ENCODE data around the gene ARPC1B.
"Not testable (repeated sequence)": the region's sequence is repeated elsewhere in the genome, so short reads cannot be mapped to it uniquely, and the experiment has no call there.

The ARPC1B gene

DNA sequence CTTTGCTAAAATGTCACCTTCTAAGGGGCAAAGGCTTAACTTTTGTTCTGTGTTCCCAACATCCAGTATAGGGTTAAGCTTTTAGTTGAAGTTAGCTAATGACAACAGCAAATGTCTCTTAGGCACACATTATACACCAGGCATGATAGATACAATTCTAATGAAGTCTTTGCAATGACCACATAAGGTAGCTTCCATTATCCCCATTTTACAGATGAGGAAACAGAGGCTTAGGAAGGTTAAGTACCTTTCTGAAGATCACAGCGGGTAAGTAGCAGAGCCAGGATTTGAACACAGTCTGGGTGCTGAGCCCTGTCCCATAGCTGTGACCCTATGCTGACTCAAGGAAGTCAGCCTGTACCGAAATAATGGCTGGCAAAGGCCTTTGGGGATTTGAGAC is 36.1 kb downstream of the ARPC1B start:
- no peaks in the 10 kb centered on the region for H3K27me3 ChIP-seq (ENCODE audit: insufficient read depth, low read length)
- H3K4me3 ChIP-seq (ENCODE audit: low read length): peak overlapping the region; percentile 80
- H2AFZ ChIP-seq (ENCODE audit: low read depth, low read length): no peak overlapping the region
- H3K4me1 ChIP-seq (ENCODE audit: insufficient read depth, low read length): peaks cover 26% of the 10 kb centered on the region
- peaks cover 5% of the 10 kb centered on the region for H3K9me3 ChIP-seq (ENCODE audit: low read length)
- H3K36me3 ChIP-seq (ENCODE audit: insufficient read depth, low read length): peaks cover 50% of the 10 kb centered on the region

DNA sequence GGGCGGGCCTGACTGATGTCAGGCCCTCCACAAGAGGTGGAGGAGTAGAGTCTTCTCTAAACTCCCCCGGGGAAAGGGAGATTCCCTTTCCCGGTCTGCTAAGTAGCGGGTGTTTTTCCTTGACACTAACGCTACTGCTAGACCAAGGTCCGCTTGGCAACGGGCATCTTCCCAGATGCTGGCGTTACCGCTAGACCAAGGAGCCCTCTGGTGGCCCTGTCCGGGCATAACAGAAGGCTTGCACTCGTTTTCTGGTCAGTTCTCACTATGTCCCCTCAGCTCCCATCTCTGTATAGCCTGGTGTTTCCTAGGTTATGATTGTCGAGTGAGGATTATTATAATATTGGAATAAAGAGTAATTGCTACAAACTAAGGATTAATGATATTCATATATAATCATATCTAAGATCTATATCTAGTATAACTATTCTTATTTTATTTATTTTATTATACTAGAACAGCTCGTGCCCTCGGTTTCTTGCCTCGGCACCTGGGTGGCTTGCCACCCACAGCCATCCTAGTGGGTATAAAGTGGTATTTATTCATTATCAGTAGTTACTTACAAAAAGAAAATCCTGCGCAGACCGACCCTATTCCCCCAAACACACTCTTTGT is 41.1 kb downstream of the ARPC1B start:
- H3K4me1 ChIP-seq (ENCODE audit: insufficient read depth, low read length); H3K4me3 ChIP-seq (ENCODE audit: low read length); H3K27me3 ChIP-seq (ENCODE audit: insufficient read depth, low read length); H2AFZ ChIP-seq (ENCODE audit: low read depth, low read length); H3K9me3 ChIP-seq (ENCODE audit: low read length): not testable (repeated sequence)
- peaks cover 84% of the 10 kb centered on the region for H3K36me3 ChIP-seq (ENCODE audit: insufficient read depth, low read length)

DNA sequence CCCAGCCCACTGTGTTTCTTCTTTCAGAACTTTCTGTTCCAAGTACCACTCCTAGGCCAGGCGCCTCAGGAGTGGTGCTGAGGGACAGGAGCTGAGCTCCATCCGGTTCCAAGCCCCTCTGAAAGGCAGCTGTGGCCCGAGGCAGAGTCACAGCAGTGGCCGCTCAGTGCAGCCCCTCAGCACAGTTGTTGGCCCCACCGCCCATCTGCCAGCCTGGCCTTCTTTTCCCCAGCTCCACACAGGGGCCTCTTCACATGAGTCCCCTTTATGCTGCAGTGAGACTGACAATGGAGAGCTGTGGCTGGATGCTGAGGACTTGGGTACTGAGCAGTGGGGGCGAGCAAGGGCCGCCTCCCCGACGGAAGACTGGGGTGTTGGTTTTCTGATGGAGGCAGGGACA is 43.7 kb downstream of the ARPC1B start:
- H3K4me3 ChIP-seq (ENCODE audit: low read length): no peak overlapping the region
- peaks cover 5% of the 10 kb centered on the region for H3K9me3 ChIP-seq (ENCODE audit: low read length)
- no peaks in the 10 kb centered on the region for H3K27me3 ChIP-seq (ENCODE audit: insufficient read depth, low read length)
- H2AFZ ChIP-seq (ENCODE audit: low read depth, low read length): no peak overlapping the region
- H3K4me1 ChIP-seq (ENCODE audit: insufficient read depth, low read length): no peaks in the 10 kb centered on the region
- H3K36me3 ChIP-seq (ENCODE audit: insufficient read depth, low read length): peaks cover 83% of the 10 kb centered on the region

DNA sequence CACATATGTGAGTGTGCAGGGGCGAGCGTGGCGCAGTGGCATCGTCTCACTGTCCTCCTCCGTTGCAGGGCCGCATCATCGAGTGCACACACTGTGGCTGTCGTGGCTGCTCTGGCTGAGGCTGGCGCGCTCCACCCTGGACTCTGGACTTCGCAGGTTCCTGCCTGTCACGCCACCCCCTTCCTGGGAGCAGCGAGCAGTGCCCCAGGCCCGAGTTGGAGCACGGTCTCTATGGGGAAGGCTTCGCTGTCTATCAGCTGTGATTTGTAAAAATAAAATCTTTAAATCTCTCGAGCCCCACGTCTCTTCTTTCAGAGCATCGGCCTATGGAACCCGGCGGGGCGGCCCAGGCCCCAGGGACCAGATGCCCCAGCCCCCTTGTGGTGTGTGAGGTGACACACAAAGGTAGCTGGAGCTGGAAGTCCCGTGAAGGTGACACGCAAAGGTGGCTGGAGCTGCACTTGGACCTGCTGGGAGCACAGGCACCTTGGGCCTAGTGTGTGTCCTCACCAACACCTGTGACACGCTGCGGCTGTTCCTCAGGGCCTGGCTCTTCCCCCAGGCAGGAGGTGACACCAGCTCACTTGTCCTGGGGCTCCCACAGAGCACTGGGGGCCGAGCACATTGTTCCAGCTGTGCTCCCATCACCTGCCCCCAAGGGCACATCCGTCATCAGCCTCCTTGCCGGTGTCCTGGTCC is 44.9 kb downstream of the ARPC1B start:
- H3K4me3 ChIP-seq (ENCODE audit: low read length): no peak overlapping the region
- no peaks in the 10 kb centered on the region for H3K4me1 ChIP-seq (ENCODE audit: insufficient read depth, low read length)
- H3K9me3 ChIP-seq (ENCODE audit: low read length): peaks cover 5% of the 10 kb centered on the region
- H3K36me3 ChIP-seq (ENCODE audit: insufficient read depth, low read length): peaks cover 84% of the 10 kb centered on the region
- no peak overlapping the region for H2AFZ ChIP-seq (ENCODE audit: low read depth, low read length)
- H3K27me3 ChIP-seq (ENCODE audit: insufficient read depth, low read length): no peaks in the 10 kb centered on the region

DNA sequence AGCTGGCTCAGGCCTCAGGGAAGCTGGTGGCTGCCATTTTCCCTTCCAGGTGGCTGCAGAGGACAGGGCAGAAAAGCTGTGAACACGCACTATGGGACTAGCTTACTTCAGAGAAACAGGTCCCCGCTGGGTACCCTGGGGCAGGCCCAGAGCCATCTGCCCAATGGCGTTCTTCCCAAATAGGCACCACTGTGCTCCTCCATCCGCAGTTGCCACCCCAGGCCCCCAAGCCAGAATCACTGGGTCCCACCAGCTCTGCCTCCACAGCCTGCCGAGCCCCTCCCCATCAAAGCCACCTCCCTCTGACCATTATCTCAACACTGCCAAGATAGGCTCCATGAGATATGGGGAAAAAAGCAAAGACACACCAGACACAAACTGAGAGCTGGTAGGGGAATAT is 45.7 kb downstream of the ARPC1B start:
- H3K9me3 ChIP-seq (ENCODE audit: low read length): peaks cover under 1% of the 10 kb centered on the region
- peaks cover 84% of the 10 kb centered on the region for H3K36me3 ChIP-seq (ENCODE audit: insufficient read depth, low read length)
- no peak overlapping the region for H3K4me3 ChIP-seq (ENCODE audit: low read length)
- no peaks in the 10 kb centered on the region for H3K4me1 ChIP-seq (ENCODE audit: insufficient read depth, low read length)
- no peak overlapping the region for H2AFZ ChIP-seq (ENCODE audit: low read depth, low read length)
- no peaks in the 10 kb centered on the region for H3K27me3 ChIP-seq (ENCODE audit: insufficient read depth, low read length)

DNA sequence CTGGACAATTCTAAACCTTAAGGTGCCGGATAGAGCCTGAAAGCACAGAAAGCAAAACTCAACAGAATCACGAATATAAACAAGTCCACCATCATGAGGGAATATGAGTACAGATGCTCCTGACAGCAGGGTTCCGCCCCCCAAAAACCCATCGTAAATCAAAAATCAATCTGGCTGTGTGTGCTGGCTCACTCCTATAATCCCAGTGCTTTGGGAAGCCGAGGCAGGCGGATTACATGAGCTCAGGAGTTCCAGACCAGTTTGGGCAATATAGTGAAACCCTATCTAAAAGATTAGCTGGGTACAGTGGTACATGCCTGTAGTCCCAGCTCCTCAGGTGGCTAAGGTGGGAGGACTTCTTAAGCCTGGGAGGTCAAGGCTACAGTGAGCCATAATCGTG is 46.5 kb downstream of the ARPC1B start:
- Histone ChIP-seq H3K9me3 (ENCODE audit: low read length) (no peaks in the 10 kb centered on the region), H3K36me3 (ENCODE audit: insufficient read depth, low read length) (peaks cover 88% of the 10 kb centered on the region), H2AFZ (ENCODE audit: low read depth, low read length) (no peak overlapping the region), H3K4me1 (ENCODE audit: insufficient read depth, low read length) (no peaks in the 10 kb centered on the region), H3K27me3 (ENCODE audit: insufficient read depth, low read length) (no peaks in the 10 kb centered on the region), H3K4me3 (ENCODE audit: low read length) (no peak overlapping the region)

DNA sequence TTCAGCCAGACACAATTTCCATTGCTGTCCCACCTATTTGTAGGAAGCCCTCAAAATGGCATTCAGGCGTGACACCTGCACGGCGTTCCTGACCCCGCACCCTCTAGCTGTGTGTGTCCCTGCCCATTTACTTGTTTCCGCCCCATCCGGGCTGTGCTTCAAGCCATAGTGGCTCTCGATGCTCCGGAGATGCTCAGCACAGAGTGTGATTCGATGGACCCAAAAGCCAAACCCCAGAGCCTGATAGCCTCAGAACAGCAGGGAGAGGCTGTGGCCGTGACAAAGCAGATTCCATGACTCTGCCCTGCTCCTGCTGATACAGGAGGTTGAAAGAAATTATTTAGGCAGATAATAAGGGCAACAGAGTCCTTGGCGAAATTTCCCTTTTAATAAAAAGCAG is 47.7 kb downstream of the ARPC1B start:
- peaks cover 79% of the 10 kb centered on the region for H3K36me3 ChIP-seq (ENCODE audit: insufficient read depth, low read length)
- no peaks in the 10 kb centered on the region for H3K9me3 ChIP-seq (ENCODE audit: low read length)
- H3K4me3 ChIP-seq (ENCODE audit: low read length): no peak overlapping the region
- H3K27me3 ChIP-seq (ENCODE audit: insufficient read depth, low read length): no peaks in the 10 kb centered on the region
- no peak overlapping the region for H2AFZ ChIP-seq (ENCODE audit: low read depth, low read length)
- H3K4me1 ChIP-seq (ENCODE audit: insufficient read depth, low read length): no peaks in the 10 kb centered on the region

DNA sequence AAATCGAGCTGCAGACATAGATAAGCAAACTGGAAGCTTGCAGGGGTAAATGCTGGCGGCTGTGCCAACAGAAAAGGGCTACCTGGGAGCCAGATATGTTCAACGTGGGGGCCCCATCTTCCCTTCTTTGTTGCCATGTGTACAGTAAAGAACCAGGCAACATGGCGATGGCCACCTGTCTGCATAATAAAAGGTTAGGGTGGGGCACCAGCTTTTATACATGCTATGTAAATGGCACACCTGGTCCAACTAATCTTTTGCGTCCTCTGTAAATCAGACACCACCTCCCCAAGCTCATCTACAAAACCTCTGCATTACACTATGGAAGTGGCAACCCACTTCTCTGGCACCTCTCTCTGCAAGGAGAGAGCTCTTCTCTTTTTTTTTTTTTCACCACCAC is 48.1 kb downstream of the ARPC1B start:
- no peaks in the 10 kb centered on the region for H3K27me3 ChIP-seq (ENCODE audit: insufficient read depth, low read length)
- H3K9me3 ChIP-seq (ENCODE audit: low read length): no peaks in the 10 kb centered on the region
- no peak overlapping the region for H3K4me3 ChIP-seq (ENCODE audit: low read length)
- no peaks in the 10 kb centered on the region for H3K4me1 ChIP-seq (ENCODE audit: insufficient read depth, low read length)
- peaks cover 75% of the 10 kb centered on the region for H3K36me3 ChIP-seq (ENCODE audit: insufficient read depth, low read length)
- H2AFZ ChIP-seq (ENCODE audit: low read depth, low read length): no peak overlapping the region

DNA sequence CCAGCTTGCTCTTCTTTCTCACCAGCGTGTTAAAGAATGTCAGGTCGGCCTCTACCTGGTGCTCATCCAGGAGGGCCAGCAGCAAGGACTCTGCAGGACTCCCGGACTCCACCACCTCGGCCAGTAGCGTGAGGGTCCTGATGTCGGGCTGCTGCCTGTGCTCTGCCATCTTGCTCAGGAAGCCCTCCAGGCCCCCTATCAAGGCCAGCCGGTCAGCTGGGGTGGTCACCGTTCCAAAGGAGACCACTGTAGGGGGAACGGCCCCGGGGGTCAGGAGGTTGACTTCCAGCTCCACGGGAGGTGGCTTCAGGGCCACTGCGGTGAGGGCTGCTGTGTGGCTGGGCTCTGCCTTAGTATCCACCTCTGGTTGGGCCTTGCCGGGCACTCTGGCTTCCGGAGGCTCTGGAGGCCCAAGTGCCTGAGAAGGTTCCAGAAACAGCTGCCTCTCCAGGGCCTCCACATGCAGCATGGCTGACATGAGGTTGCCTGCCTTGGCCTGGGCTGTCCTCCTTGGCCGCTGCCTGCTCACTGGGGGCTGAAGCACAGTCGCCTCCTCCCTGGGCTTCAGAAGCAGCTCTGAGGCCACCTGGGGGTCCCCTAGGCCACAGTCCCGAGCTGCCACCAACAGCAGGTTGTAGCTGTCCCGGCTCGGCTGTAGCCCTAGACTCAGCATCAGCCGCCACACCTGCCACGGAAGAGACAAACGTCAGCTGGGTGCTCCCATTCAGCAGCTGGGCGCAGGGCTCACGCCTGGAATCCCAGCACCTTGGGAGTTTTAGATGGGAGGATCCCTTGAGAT is 50.6 kb downstream of the ARPC1B start:
- Histone ChIP-seq H3K4me1 (ENCODE audit: insufficient read depth, low read length) (no peaks in the 10 kb centered on the region), H2AFZ (ENCODE audit: low read depth, low read length) (no peak overlapping the region), H3K27me3 (ENCODE audit: insufficient read depth, low read length) (no peaks in the 10 kb centered on the region), H3K4me3 (ENCODE audit: low read length) (no peak overlapping the region), H3K36me3 (ENCODE audit: insufficient read depth, low read length) (peaks cover 68% of the 10 kb centered on the region), H3K9me3 (ENCODE audit: low read length) (no peaks in the 10 kb centered on the region)

DNA sequence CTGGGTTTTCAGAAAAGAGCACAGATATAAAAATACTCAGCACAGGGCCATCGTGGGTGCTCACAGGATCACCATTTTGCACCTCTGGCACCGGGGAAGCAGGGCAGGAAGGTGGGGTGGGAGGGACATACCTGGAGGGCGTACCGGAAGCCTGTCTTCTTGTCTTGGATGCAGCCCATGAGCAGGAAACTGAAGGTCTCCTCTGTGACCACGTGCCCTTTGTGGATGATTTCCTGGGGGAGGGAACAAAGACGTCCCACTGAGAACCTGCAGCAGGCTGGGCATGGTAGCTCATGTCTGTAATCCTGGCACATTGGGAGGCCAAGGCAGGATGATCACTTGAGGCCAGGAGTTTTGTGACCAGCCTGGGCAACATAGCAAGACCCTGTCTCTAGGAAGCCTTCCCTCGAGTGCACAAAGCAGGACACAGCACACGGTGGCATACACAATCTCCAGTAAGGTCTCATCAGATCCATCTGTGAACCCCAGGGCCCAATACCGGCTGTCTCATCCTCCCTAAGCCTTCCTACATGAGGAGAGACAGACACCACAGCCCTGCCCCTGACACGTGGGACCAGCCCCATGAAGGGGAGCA is 54.5 kb downstream of the ARPC1B start:
- no peaks in the 10 kb centered on the region for H3K27me3 ChIP-seq (ENCODE audit: insufficient read depth, low read length)
- H3K36me3 ChIP-seq (ENCODE audit: insufficient read depth, low read length): peaks cover 67% of the 10 kb centered on the region
- H3K4me1 ChIP-seq (ENCODE audit: insufficient read depth, low read length): no peaks in the 10 kb centered on the region
- no peak overlapping the region for H2AFZ ChIP-seq (ENCODE audit: low read depth, low read length)
- no peaks in the 10 kb centered on the region for H3K9me3 ChIP-seq (ENCODE audit: low read length)
- H3K4me3 ChIP-seq (ENCODE audit: low read length): no peak overlapping the region

DNA sequence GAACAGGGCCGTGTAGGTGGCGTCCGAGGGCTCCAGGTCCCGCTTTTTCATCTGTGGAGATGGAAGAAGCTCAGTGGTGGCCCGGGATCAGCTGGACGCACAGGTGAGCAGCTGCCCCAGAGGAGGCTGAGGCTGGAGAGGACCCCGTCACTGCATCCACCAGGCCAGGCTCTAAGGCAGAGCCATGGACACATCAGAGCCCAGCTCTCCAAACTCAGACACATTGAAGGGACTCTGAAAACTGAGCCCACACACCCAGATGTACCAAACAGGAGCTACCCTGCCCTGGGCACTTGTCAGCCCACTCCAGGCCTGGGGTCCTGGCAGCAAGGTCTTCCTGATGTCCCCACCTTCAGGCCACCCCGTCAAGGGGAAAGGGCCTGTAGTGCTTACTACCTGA is 55.2 kb downstream of the ARPC1B start:
- peaks cover 63% of the 10 kb centered on the region for H3K36me3 ChIP-seq (ENCODE audit: insufficient read depth, low read length)

DNA sequence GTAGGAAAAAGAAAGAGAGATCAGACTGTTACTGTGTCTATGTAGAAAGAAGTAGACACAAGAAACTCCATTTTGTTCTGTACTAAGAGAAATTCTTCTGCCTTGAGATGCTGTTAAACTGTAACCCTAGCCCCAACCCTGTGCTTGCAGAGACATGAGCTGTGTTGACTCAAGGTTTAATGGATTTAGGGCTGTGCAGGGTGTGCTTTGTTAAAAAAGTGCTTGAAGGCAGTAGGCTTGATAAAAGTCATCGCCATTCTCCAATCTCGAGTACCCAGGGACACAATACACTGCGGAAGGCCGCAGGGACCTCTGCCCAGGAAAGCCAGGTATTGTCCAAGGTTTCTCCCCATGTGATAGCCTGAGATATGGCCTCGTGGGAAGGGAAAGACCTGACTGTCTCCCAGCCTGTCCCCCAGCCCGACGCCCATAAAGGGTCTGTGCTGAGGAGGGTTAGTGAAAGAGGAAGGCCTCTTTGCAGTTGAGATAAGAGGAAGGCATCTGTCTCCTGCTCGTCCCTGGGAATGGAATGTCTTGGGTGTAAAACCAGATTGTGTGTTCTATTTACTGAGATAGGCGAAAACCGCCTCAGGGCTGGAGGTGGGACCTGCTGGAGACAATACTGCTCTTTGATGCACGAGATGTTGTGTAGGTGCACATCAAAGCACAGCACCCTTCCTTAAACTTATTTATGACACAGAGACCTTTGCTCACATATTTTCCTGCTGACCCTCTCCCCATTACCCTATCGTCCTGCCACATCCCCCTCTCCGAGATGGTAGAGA is 57.4 kb downstream of the ARPC1B start:
- H3K4me3 ChIP-seq (ENCODE audit: low read length); H3K27me3 ChIP-seq (ENCODE audit: insufficient read depth, low read length); H3K9me3 ChIP-seq (ENCODE audit: low read length); H3K4me1 ChIP-seq (ENCODE audit: insufficient read depth, low read length); H2AFZ ChIP-seq (ENCODE audit: low read depth, low read length): not testable (repeated sequence)
- H3K36me3 ChIP-seq (ENCODE audit: insufficient read depth, low read length): peaks cover 58% of the 10 kb centered on the region

More for the DNA sequence above, 55.2 kb downstream of the ARPC1B start:
- Histone ChIP-seq H3K4me3 (ENCODE audit: low read length) (no peak overlapping the region), H2AFZ (ENCODE audit: low read depth, low read length) (no peak overlapping the region), H3K9me3 (ENCODE audit: low read length) (no peaks in the 10 kb centered on the region), H3K4me1 (ENCODE audit: insufficient read depth, low read length) (no peaks in the 10 kb centered on the region), H3K27me3 (ENCODE audit: insufficient read depth, low read length) (no peaks in the 10 kb centered on the region)

Data from neuron (in vitro differentiated cells).